Activated B cell treated with CpG ODN at 0.5 μM for 24 hours (primary cell): ENCODE data around the gene STK31. TPM values are rescaled to one million over a fixed set of nuclear protein-coding genes. Genes with fewer than 3 reads are reported as not detected.
"Not testable (repeated sequence)": the region's sequence is repeated elsewhere in the genome, so short reads cannot be mapped to it uniquely, and the experiment has no call there.

ENCODE experiments used
- ATAC-seq: fragments of 200-7000 bp; cut with Tn5 transposase; one replicate; pipeline ENCODE4 v1.10.0; 2021; ENCODE audit warnings: low read depth, mild to moderate bottlenecking, moderate library complexity
- CTCF ChIA-PET: fragments of 350-600 bp; sonication (Branson Sonifier 250); formaldehyde crosslinking; loops from one replicate; lab custom pipeline; 2021; ENCODE audit warnings: antibody characterized with exemption; lab: Charles Lee
- POLR2A ChIA-PET: fragments of 350-600 bp; sonication (Branson Sonifier 250); formaldehyde crosslinking; loops from one replicate; lab custom pipeline; 2021; ENCODE audit warnings: antibody characterized with exemption; lab: Charles Lee
- DNase-seq: peaks from one replicate; pipeline ENCODE4 v3.0.0; 2022
- H3K27ac Mint-ChIP-seq: one replicate; pipeline ENCODE4 v1.8.0; 2020; ENCODE audit warnings: mixed read lengths
- H3K27me3 Mint-ChIP-seq: one replicate; pipeline ENCODE4 v1.8.0; 2021; ENCODE audit warnings: mixed read lengths
- H3K36me3 Mint-ChIP-seq: one replicate; pipeline ENCODE4 v1.8.0; 2021; ENCODE audit warnings: low read depth, mixed read lengths
- H3K4me1 Mint-ChIP-seq: one replicate; pipeline ENCODE4 v1.8.0; 2021; ENCODE audit warnings: mixed read lengths
- H3K4me3 Mint-ChIP-seq: one replicate; pipeline ENCODE4 v1.8.0; 2020; ENCODE audit warnings: mild to moderate bottlenecking, mixed read lengths
- H3K9me3 Mint-ChIP-seq: one replicate; pipeline ENCODE4 v1.8.0; 2020; ENCODE audit warnings: mixed read lengths
- CTCF ChIP-seq: fragments of 200-600 bp; IDR thresholded peaks from one replicate; pipeline ENCODE4 v1.8.0; 2022; ENCODE audit warnings: antibody characterized with exemption, mild to moderate bottlenecking
- intact Hi-C: fragments of 100-400 bp; cut with micrococcal nuclease; formaldehyde crosslinking; loops from one replicate; pipeline ENCODE4 v1.15.1; 2024
- total RNA-seq: library from RNA; stranded (reverse); gene quantifications from 2 replicates; pipeline ENCODE4 v1.2.3, GENCODE V29; 2022

STK31 gene
- total RNA-seq, 1 donor from 2014 or later, result 1.0 TPM

GRCh38 chr7:23721456-23721855 lies 11.4 kb downstream of the STK31 start:
- ChIA-PET CTCF (no interaction called here), POLR2A (no interaction called here)
- Mint-ChIP-seq H3K4me3 (no peak overlapping the region), H3K27ac (no peak overlapping the region), H3K36me3 (no peaks in the 10 kb centered on the region), H3K9me3 (no peaks in the 10 kb centered on the region), H3K4me1 (no peaks in the 10 kb centered on the region), H3K27me3 (no peaks in the 10 kb centered on the region)
- DNase-seq (no peak), ATAC-seq (no peak)
- intact Hi-C loops, result no loop called here
- TF ChIP-seq CTCF, result no peak

DNA sequence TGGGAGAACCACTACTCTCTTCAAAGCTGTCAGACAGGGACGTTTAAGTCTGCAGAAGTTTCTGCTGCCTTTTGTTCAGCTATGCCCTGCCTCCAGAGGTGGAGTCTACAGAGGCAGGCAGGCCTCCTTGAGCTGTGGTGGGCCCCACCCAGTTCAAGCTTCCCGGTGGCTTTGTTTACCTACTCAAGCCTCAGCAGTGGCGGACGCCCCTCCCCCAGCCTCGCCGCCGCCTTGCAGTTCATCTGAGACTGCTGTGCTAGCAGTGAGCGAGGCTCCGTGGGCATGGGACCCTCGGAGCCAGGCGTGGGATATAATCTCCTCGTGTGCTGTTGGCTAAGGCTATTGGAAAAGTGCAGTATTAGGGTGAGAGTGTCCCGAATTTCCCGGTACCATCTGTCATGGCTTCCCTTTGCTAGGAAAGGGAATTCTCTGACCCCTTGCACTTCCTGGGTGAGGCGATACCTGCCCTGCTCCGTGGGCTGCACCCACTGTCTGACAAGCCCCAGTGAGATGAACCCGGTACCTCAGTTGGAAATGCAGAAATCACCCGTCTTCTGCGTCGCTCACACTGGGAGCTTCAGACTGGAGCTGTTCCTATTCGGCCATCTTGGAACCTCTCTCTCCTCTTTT lies 12.7 kb downstream of the STK31 start:
- H3K4me3 Mint-ChIP-seq, ATAC-seq, H3K27me3 Mint-ChIP-seq, H3K36me3 Mint-ChIP-seq, DNase-seq, H3K27ac Mint-ChIP-seq, CTCF ChIA-PET, H3K4me1 Mint-ChIP-seq, POLR2A ChIA-PET, intact Hi-C loops, H3K9me3 Mint-ChIP-seq: not testable (repeated sequence)

DNA sequence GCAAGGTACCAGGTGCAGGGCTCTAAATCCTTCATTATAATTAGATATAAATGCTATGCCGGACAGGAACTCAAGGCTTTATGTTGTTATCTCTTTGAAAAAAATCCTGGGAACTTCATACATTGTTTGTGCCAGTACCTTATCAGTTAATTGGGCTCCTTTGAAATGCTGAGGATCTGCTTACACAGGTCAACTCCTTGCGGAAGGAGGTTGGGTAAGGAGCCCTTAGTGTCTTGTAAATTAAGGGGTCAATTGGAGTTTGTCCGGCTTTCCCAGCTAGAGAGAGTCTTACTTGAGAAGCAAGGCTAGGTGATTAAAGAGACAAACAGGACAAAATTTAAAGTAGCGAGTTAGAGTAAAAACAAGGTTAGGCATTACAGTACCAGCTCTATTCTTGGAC lies 14.1 kb downstream of the STK31 start:
- CTCF ChIA-PET, result not testable (repeated sequence)

GRCh38 chr7:23742051-23742450 lies 32.0 kb downstream of the STK31 start:
- DNase-seq, result no peak
- POLR2A ChIA-PET, result no interaction called here
- Mint-ChIP-seq H3K4me1 (no peaks in the 10 kb centered on the region), H3K27me3 (no peaks in the 10 kb centered on the region), H3K4me3 (no peak overlapping the region), H3K27ac (no peak overlapping the region), H3K36me3 (peaks cover 2% of the 10 kb centered on the region), H3K9me3 (peaks cover 23% of the 10 kb centered on the region)
- CTCF ChIA-PET, result no interaction called here
- no peak for TF ChIP-seq CTCF
- ATAC-seq, result no peak
- intact Hi-C loops, result no loop called here

More for the DNA sequence above, 14.1 kb downstream of the STK31 start:
- POLR2A ChIA-PET, H3K4me3 Mint-ChIP-seq, H3K27me3 Mint-ChIP-seq, intact Hi-C loops, H3K9me3 Mint-ChIP-seq, DNase-seq, H3K4me1 Mint-ChIP-seq, ATAC-seq, H3K36me3 Mint-ChIP-seq, H3K27ac Mint-ChIP-seq: not testable (repeated sequence)

GRCh38 chr7:23743226-23743625 lies 33.2 kb downstream of the STK31 start:
- intact Hi-C loops, result no loop called here
- Mint-ChIP-seq H3K36me3 (peaks cover 2% of the 10 kb centered on the region), H3K4me1 (no peaks in the 10 kb centered on the region), H3K4me3 (no peak overlapping the region), H3K27me3 (no peaks in the 10 kb centered on the region), H3K9me3 (peaks cover 25% of the 10 kb centered on the region), H3K27ac (no peak overlapping the region)
- DNase-seq (no peak), ATAC-seq (no peak)
- POLR2A ChIA-PET, result no interaction called here
- CTCF ChIA-PET, result no interaction called here
- no peak for TF ChIP-seq CTCF

GRCh38 chr7:23746629-23747028 lies 36.6 kb downstream of the STK31 start:
- peaks cover 20% of the 10 kb centered on the region for H3K9me3 Mint-ChIP-seq
- CTCF ChIA-PET, result no interaction called here
- ATAC-seq (no peak), DNase-seq (no peak)
- H3K36me3 Mint-ChIP-seq, result peaks cover 2% of the 10 kb centered on the region
- no peaks in the 10 kb centered on the region for H3K4me1 Mint-ChIP-seq
- H3K27me3 Mint-ChIP-seq, result no peaks in the 10 kb centered on the region
- TF ChIP-seq CTCF, result no peak
- intact Hi-C loops, result no loop called here
- POLR2A ChIA-PET, result no interaction called here
- H3K4me3 Mint-ChIP-seq, result no peak overlapping the region
- no peak overlapping the region for H3K27ac Mint-ChIP-seq
